HL-60/S4 treated with phorbol 12-myristate 13-acetate at 8.2 ng/mL for 4 days and 3 days (cell line): Measurements from ENCODE around the gene COL26A1.

Experiments
- in situ Hi-C: fragments of 300-500 bp; cut with MboI; formaldehyde crosslinking; loops from 2 replicates; pipeline ENCODE4 v1.15.0; 2022; ENCODE audit warnings: low sequenced_read_pairs

Gene COL26A1

DNA sequence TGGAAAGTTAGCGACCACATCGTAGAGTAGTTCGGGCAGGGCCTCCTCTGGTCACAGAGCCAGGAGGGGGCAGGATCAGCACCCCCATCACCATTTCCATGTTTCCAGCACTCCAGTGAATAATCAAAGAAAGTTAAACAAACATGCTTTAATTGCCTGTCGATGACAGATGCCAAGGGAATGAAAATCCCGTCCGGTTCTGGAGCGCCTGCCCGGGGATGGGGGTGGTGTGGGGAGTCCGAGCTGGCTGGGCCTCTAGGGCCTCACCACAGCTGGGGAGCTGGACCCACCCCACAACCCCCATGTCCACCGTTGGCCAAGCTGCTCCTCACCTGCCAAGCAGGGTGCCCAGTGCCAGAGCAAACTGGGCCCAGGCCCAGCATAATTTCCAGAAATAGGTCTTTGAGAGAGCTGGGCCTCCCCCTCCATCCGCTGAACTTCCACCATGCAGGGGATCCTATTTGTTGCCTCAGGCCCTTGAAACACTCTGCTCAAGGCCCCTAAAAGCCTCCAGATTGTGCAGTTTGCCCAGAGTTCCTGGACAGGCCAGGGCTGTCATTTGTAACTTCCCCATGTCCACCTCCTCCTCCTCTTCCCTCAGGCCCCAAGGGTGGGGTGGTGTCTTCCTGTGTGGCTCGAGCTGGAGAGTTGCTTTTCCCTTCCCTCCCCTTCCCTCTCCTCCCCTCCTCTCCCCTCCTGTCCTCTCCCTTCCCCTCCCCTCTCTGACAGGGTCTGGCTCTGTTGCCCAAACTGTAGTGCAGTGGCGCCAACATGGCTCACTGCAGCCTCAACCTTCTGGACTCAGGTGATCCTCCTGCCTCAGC is 165.4 kb downstream of the COL26A1 start:
- in situ Hi-C loops = loop anchor here (25.0 kb wide), 1 partner anchor 859 kb away; the partner anchor contains the start of gene PRKRIP1

DNA sequence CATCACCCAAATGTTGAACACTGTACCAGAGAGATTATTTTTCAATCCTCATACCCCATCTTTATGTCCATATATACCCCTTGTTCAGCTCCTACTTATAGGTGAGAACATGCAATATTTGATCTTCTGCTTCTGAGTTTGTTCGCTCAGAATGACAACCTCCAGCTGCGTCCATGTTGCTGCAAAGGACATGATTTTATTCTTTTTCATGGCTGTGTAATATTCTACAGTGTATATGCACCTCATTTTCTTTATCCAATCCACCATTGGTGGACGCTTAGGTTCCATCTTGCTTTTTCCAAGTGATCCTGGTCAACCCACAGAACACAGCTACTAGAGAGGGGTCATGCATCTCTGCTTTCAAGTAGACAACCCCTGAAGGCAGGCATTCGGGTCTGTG is 166.9 kb downstream of the COL26A1 start:
- in situ Hi-C loops = loop anchor here (25.0 kb wide), 1 partner anchor 858 kb away; the partner anchor contains the start of gene PRKRIP1

GRCh38 chr7:101531726-101532357 is 169.2 kb downstream of the COL26A1 start:
- in situ Hi-C loops = loop anchor here (25.0 kb wide), 1 partner anchor 855 kb away; the partner anchor contains the start of gene PRKRIP1

GRCh38 chr7:101532400-101533102 is 169.9 kb downstream of the COL26A1 start:
- in situ Hi-C loops = loop anchor here (25.0 kb wide), 1 partner anchor 855 kb away; the partner anchor contains the start of gene PRKRIP1

DNA sequence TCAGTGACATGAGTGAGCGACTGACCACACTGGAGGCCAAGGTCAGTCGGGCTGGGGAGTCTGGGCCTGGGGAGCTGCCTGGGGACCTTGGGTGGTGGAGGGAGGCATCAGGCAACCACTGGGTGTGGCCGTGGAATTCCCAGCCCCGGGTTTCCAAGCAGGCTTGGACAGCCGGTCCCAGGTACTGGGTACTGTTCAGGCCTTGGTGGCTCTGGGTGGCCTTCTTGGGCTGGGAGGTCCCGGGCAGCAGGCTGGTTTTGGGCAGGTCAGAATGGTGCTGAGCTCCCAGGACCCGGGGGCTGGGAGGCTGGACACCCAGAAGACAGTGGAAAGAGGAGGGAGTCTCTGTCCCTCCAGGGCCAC is 170.4 kb downstream of the COL26A1 start:
- in situ Hi-C loops = loop anchor here (25.0 kb wide), 1 partner anchor 854 kb away; the partner anchor contains the start of gene PRKRIP1

- in situ Hi-C loops = loop anchor here (25.0 kb wide), 1 partner anchor 853 kb away; the partner anchor contains the start of gene PRKRIP1
Measured at GRCh38 chr7:101534015-101534803, 171.5 kb downstream of the COL26A1 start.

DNA sequence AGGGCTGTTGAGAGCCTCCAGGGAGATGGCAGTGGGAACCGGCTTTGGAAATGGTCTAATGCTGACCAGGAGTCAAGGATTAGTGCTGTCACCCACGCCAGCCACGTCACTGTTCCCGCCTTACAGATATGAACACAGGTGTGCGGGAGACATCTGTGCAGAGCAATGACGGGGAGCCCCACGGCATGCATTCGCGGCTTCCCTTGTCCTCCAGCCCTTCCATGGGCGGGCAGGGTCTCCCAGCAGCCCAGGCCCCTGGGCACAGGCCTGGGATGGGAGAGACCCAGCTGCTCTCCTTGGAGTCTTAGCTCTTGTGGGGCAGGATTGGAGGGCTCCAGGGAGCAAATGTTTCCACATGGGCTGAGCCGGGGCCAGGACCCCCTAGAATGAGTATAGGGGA is 172.2 kb downstream of the COL26A1 start:
- in situ Hi-C loops = loop anchor here (25.0 kb wide), 1 partner anchor 852 kb away; the partner anchor contains the start of gene PRKRIP1

- in situ Hi-C loops = loop anchor here (25.0 kb wide), 1 partner anchor 852 kb away; the partner anchor contains the start of gene PRKRIP1
Measured at GRCh38 chr7:101535351-101535751, 172.7 kb downstream of the COL26A1 start.

DNA sequence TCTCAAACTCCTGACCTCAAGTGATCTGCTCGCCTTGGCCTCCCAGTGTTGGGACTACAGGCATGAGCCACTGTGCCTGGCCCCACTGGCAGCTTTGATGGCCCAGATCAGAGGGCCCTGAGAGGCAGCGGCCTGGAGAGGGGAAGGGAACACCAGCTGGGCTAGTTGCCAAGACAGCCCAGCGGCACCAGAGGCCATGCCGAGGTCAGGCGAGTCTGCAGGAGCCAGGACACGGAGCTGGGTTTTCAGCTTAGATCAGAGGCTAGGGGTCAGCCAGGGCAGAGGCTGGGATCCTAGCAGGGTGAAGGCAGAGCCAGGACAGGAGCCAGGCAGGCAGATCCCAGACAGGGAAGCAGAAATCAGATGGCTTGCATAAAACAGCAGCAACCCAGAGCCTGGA is 173.6 kb downstream of the COL26A1 start:
- in situ Hi-C loops = loop anchor here (25.0 kb wide), 1 partner anchor 851 kb away; the partner anchor contains the start of gene PRKRIP1

DNA sequence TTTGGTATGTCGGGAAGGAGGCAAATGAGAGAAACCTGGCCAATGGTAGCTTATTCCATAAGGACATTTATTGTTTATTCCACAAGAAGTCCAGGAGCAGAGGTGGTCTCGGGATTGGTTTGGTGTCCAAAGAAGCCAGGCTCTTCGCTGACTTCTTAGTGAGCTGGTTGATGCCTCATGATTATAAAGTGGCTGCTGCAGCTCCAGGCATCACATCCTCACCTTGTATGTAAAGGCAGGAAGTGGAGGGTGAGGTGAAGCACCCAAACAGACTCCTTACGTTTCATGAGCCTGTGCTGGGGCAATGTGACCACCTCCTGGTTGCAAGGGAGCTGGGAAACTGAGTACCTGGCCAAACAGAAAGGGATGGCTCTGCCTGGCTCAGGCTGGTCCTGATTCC is 174.0 kb downstream of the COL26A1 start:
- in situ Hi-C loops = loop anchor here (25.0 kb wide), 1 partner anchor 851 kb away; the partner anchor contains the start of gene PRKRIP1

GRCh38 chr7:101537205-101537604 is 174.5 kb downstream of the COL26A1 start:
- in situ Hi-C loops = loop anchor here (25.0 kb wide), 1 partner anchor 850 kb away; the partner anchor contains the start of gene PRKRIP1

GRCh38 chr7:101537935-101538595 is 175.4 kb downstream of the COL26A1 start:
- in situ Hi-C loops = loop anchor here (25.0 kb wide), 1 partner anchor 849 kb away; the partner anchor contains the start of gene PRKRIP1

DNA sequence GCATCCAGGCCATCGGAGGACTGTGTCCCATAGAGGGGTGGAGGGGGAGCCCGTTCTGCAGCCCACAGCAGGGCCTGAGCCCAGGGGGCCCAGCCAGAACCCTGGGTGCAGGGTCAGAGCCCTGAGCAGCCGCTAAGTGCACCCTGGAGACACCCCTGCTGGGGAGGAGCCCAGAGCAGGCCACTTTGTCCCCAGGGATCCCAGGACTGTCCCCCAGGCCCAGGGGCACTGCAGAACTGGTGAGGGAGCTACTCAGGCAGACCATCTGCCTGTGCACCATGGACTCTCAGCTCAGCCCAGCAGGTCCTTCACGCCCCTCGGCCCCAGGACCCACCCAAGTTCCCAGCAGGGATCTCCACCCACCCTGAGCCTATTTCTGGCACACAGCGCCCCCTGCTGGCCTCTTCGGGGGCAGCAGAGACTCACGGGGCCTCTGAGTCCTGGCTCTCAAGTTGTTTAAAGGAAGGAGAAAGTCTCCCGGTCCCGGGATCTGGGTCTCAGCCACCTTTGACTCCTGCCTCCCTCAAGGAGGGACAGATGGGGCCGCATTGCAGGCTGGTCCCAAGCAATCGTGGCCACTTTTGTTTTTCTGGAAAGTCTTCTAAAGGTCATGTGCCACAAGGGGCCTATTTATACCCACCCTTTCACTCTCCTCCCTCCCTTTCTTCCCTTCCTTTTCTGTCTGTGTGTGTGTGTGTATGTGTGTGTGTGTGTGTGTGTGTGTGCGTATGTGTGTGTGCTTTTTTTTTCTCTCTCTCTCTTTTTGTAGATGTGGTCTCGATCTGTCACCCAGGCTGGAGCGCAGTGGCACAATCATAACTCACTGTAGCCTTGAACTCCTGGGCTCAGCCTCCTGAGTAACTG is 176.2 kb downstream of the COL26A1 start:
- in situ Hi-C loops = loop anchor here (25.0 kb wide), 1 partner anchor 848 kb away; the partner anchor contains the start of gene PRKRIP1

GRCh38 chr7:101539784-101540183 is 177.1 kb downstream of the COL26A1 start:
- in situ Hi-C loops = loop anchor here (10.0 to 25.0 kb wide), 2 partner anchors 725 to 848 kb away; partner anchors contain the start of gene PRKRIP1

DNA sequence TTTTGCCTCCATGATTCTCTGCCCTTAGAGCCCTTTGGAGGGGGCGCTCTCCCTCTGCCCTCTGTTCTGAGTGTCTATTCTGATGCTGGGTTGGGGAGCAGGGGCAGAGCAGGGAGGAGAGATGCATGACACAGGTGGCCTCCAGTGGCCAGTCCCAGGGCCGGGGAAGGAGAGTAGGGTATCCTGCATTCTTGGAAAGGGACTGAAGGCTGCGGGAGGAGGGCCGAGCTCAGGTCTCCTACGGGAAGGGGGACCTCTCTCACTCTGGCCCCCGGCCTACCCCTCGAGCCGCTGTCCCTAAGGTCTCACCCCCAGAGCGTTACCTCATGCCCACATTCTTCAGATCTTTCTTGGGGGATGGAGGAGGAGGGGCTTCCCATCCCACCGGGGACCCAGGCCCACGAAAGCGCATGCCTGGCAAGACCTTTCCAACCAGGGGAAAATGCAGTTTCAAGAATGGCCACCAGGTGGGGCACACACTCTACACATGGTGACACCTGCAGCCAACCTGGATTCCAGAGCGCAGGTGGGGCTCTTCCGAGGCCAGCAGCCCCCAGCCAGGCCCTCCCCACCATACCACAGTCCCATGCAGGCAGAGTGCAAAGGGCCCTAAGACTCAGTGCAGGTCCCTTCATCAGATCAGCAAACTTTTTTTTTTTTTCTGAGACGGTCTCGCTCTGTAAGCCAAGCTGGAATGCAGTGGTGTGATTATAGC is 180.0 kb downstream of the COL26A1 start:
- in situ Hi-C loops = loop anchor here (10.0 to 25.0 kb wide), 2 partner anchors 722 to 845 kb away; partner anchors contain the start of gene PRKRIP1

DNA sequence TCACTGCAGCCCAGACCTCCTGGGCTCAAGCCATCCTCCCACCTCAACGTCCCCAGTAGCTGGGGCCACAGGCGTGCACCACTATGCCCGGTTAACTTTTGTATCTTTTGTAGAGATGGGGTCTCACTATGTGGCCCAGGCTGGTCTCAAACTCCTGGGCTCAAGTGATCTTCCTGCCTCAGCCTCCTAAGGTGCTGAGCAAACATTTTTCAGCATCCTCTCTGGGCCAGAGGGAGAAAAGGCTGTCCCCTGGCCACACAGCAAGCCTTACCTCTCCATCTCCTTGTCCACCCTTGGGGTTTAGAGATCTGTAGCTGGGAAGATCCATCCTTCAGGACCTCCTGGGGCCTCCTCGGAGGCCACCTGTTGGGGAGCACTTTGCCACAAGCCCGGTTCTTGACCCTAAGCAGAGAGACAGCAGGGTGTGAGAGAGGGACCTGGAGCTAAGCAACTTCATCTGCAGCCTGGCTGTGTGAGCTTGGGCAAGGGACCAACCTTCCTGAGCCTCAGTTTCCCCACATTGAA is 180.6 kb downstream of the COL26A1 start:
- in situ Hi-C loops = loop anchor here (10.0 to 25.0 kb wide), 2 partner anchors 721 to 844 kb away; partner anchors contain the start of gene PRKRIP1

DNA sequence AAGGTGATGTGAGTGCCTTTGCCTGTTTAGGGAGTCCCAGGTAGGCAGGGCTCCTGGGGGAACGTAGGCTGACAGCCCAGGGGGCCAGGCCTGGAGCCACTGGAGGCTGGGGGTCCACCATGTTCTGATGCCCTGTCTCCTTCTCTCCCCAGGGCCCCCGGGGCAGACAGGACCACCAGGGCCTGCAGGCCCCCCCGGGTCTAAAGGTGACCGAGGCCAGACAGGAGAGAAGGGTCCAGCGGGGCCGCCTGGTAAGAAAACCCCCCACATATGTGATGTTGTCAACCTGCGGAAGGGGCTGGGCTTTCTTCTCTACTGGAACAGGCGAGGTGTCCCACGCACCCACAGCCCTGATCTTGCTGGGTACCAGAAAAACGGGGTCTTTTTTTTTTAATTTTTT is 181.2 kb downstream of the COL26A1 start:
- in situ Hi-C loops = loop anchor here (10.0 to 25.0 kb wide), 2 partner anchors 721 to 843 kb away; partner anchors contain the start of gene PRKRIP1
